BLaER1 treated with 17β-estradiol and CSF1 and Interleukin-3, amounts not matched to agents 10 nM and 100 nM (cell line): ENCODE measurements around the gene KIAA2012.

Experiments
- H3K27ac ChIP-seq, 11 experiments: shearing (Covaris generic); formaldehyde crosslinking; 2 replicates each; pipeline ENCODE4 v1.8.1; 2022
- H3K27me3 ChIP-seq, 11 experiments: shearing (Covaris generic); formaldehyde crosslinking; 2 replicates each; pipeline ENCODE4 v1.8.1; 2022
- H3K36me3 ChIP-seq, 11 experiments: shearing (Covaris generic); formaldehyde crosslinking; 2 replicates each; pipeline ENCODE4 v1.8.1; 2022
- H3K4me1 ChIP-seq, 10 experiments: shearing (Covaris generic); formaldehyde crosslinking; 2 replicates each; pipeline ENCODE4 v1.8.1; 2022
- H3K4me2 ChIP-seq, 11 experiments: shearing (Covaris generic); formaldehyde crosslinking; 2 replicates each; pipeline ENCODE4 v1.8.1; 2022
- H3K4me3 ChIP-seq, 10 experiments: shearing (Covaris generic); formaldehyde crosslinking; 2 replicates each; pipeline ENCODE4 v1.8.1; 2022
- H3K9ac ChIP-seq, 11 experiments: shearing (Covaris generic); formaldehyde crosslinking; 2 replicates each; pipeline ENCODE4 v1.8.1; 2022
- H3K9me3 ChIP-seq, 11 experiments: shearing (Covaris generic); formaldehyde crosslinking; replicated peaks in 1 of 11; 2 replicates each; pipeline ENCODE4 v1.8.1; 2022
- H4K20me1 ChIP-seq, 11 experiments: shearing (Covaris generic); formaldehyde crosslinking; 2 replicates each; pipeline ENCODE4 v1.8.1; 2022
- Cebpa-rat ChIP-seq, 11 experiments: shearing (Covaris generic); IDR thresholded peaks; 2 replicates each; pipeline ENCODE4 v1.8.1; 2022

Gene KIAA2012

DNA sequence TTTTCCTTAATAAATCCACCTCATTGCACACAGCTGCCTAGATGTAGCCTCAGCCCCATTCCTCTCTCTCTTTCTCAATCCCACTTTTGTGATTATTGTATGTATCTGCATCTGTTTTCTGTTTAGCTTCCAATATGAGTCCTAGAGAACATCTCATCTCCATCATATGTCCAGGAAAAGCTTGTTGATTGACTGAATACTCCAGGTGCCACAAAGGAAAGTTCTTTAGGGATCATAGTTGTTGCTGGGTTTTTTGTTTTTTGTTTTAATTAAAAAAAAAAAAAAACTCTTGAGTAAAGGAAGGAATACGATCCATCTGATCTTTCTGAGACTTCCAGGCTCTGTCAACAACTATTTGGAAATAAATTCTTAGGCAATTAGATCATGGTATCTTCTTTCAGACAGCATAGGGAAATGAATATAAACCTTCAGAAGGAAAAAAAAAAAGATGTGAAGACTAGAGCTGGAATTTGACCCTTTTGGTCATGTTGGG is 42.5 kb downstream of the KIAA2012 start:
- H4K20me1 ChIP-seq: no peaks in the 10 kb centered on the region
- peaks cover 11 to 17% (median 13%) of the 10 kb centered on the region in 11 experiments for H3K9me3 ChIP-seq
- no peak overlapping the region for H3K27ac ChIP-seq
- no peaks in the 10 kb centered on the region for H3K27me3 ChIP-seq
- H3K4me1 ChIP-seq: peaks cover 0 to 10% (median 0%) of the 10 kb centered on the region in 10 experiments; a peak in 4 of 20 replicates
- H3K36me3 ChIP-seq: no peaks in the 10 kb centered on the region
- H3K4me3 ChIP-seq: no peak overlapping the region
- peak overlapping the region in 3 of 11 experiments; percentile 1 to 37 (median 20); a peak in 4 of 22 replicates for H3K4me2 ChIP-seq
- no peak for TF ChIP-seq Cebpa-rat (IDR thresholded peaks at IDR 0.05)
- no peak overlapping the region for H3K9ac ChIP-seq

- Histone ChIP-seq H3K36me3 (no peaks in the 10 kb centered on the region), H4K20me1 (no peaks in the 10 kb centered on the region), H3K27ac (no peak overlapping the region), H3K9ac (no peak overlapping the region), H3K27me3 (no peaks in the 10 kb centered on the region), H3K4me2 (no peak overlapping the region), H3K4me1 (peaks cover 0 to 15% (median 0%) of the 10 kb centered on the region in 10 experiments; a peak in 9 of 20 replicates), H3K4me3 (no peak overlapping the region), H3K9me3 (peaks cover 16 to 25% (median 19%) of the 10 kb centered on the region in 11 experiments)
- no peak for TF ChIP-seq Cebpa-rat (IDR thresholded peaks at IDR 0.05)
Observed at GRCh38 chr2:202116691-202117090, 43.6 kb downstream of the KIAA2012 start.

- peaks cover 16 to 25% (median 19%) of the 10 kb centered on the region in 11 experiments for H3K9me3 ChIP-seq
- no peak overlapping the region for H3K27ac ChIP-seq
- H3K4me2 ChIP-seq: no peak overlapping the region
- no peaks in the 10 kb centered on the region for H3K27me3 ChIP-seq
- no peaks in the 10 kb centered on the region for H3K36me3 ChIP-seq
- TF ChIP-seq Cebpa-rat (IDR thresholded peaks at IDR 0.05): no peak
- no peak overlapping the region for H3K9ac ChIP-seq
- no peak overlapping the region for H3K4me3 ChIP-seq
- peaks cover 0 to 22% (median 0%) of the 10 kb centered on the region in 10 experiments; a peak in 9 of 20 replicates for H3K4me1 ChIP-seq
- H4K20me1 ChIP-seq: no peaks in the 10 kb centered on the region
Observed at GRCh38 chr2:202118168-202118567, 45.1 kb downstream of the KIAA2012 start.

- no peak overlapping the region for H3K9ac ChIP-seq
- H3K27ac ChIP-seq: no peak overlapping the region
- peak overlapping the region in 1 of 11 experiments; percentile 69; a peak in 1 of 22 replicates for H3K4me2 ChIP-seq
- TF ChIP-seq Cebpa-rat (IDR thresholded peaks at IDR 0.05): no peak
- peaks cover 0 to 16% (median 0%) of the 10 kb centered on the region in 10 experiments; a peak in 9 of 20 replicates for H3K4me1 ChIP-seq
- no peaks in the 10 kb centered on the region for H3K27me3 ChIP-seq
- peaks cover 16 to 25% (median 19%) of the 10 kb centered on the region in 11 experiments for H3K9me3 ChIP-seq
- no peaks in the 10 kb centered on the region for H4K20me1 ChIP-seq
- no peak overlapping the region for H3K4me3 ChIP-seq
- no peaks in the 10 kb centered on the region for H3K36me3 ChIP-seq
Observed at GRCh38 chr2:202120828-202121227, 47.8 kb downstream of the KIAA2012 start.

DNA sequence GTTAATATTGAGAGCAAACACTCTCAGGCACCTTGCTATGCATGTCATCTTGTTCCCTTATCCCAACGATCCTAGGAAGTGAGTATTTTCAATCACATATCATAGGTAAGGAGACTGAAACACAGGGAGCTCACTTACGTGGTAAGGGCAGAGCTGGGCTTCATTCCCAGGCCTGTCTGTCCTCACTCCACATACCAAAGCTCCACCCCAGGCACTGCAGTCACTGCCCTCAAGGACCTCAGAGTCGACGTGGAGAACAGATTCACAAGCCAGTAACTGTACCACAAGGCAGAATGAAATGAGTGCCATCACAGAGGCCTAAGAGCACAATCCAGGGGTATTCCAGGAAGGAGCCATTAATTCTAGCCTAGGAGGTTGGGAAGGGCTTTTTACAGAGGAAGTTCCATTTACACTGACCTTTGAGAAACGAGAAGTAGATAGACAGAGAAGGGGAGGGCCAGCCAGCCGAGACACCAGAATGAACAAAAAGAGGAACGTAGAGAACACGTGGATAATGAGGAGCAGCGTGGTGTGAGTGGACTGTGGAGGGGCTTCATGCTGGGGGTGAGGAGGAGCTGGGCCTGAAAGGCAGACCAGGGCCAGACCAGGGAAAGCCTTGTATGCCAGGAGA is 48.6 kb downstream of the KIAA2012 start:
- Histone ChIP-seq H3K9ac (no peak overlapping the region), H3K36me3 (no peaks in the 10 kb centered on the region), H3K4me1 (peaks cover 0 to 16% (median 0%) of the 10 kb centered on the region in 10 experiments; a peak in 9 of 20 replicates), H4K20me1 (no peaks in the 10 kb centered on the region), H3K9me3 (peaks cover 16 to 25% (median 19%) of the 10 kb centered on the region in 11 experiments), H3K4me2 (peak overlapping the region in 4 of 11 experiments; percentile 23 to 69 (median 48); a peak in 6 of 22 replicates), H3K4me3 (no peak overlapping the region), H3K27me3 (no peaks in the 10 kb centered on the region), H3K27ac (0 out of 22 replicates have a peak overlapping the region, but pooled peaks of 1 of the 11 experiments have one; percentile 13)
- TF ChIP-seq Cebpa-rat (IDR thresholded peaks at IDR 0.05): no peak

- Histone ChIP-seq H3K9me3 (peaks cover 16 to 25% (median 19%) of the 10 kb centered on the region in 11 experiments), H3K9ac (no peak overlapping the region), H4K20me1 (no peaks in the 10 kb centered on the region), H3K27ac (0 out of 22 replicates have a peak overlapping the region, but pooled peaks of 1 of the 11 experiments have one; percentile 13), H3K36me3 (no peaks in the 10 kb centered on the region), H3K27me3 (no peaks in the 10 kb centered on the region), H3K4me3 (no peak overlapping the region), H3K4me1 (peaks cover 0 to 16% (median 0%) of the 10 kb centered on the region in 10 experiments; a peak in 9 of 20 replicates), H3K4me2 (peak overlapping the region in 4 of 11 experiments; percentile 23 to 69 (median 48); a peak in 6 of 22 replicates)
- no peak for TF ChIP-seq Cebpa-rat (IDR thresholded peaks at IDR 0.05)
Observed at GRCh38 chr2:202122163-202122540, 49.1 kb downstream of the KIAA2012 start.

DNA sequence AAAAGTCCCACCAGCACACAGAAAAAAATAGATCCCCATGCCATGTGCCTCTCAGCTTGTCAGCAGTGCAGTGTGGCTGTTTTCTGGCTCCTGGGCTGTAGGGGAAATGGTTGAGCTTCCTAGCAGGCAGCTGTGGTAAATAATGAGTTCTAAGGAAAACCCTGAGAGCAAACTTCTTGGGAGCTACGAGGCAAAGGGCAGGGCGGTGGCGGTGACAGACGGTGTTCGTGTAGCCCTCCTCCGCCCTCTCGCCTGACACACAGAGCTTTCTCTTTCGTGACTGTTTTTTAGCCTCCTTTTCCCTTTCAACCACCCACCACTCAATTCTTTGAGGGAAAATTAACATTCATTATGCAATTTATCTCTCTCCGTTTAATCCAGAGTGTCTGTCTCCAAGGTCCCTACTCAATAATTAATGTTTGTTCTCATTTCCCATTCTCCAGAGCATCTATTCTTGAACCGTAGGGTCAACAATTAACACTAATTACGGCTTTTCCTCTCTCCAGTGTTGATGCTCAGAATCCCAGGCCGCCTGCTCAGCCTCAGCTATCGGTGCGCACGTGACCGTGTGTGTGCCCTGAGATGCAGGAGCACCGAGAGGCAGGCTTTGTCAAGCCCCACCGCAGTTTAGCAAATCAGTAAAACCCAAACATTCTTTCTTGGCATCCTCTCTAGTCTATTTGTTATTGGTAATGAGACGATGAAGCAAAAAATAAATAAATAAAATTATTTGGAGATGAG is 50.1 kb downstream of the KIAA2012 start:
- peaks cover 16 to 25% (median 19%) of the 10 kb centered on the region in 11 experiments for H3K9me3 ChIP-seq
- H3K4me3 ChIP-seq: no peak overlapping the region
- H4K20me1 ChIP-seq: no peaks in the 10 kb centered on the region
- no peaks in the 10 kb centered on the region for H3K36me3 ChIP-seq
- TF ChIP-seq Cebpa-rat (IDR thresholded peaks at IDR 0.05): no peak
- peaks cover 0 to 16% (median 0%) of the 10 kb centered on the region in 10 experiments; a peak in 9 of 20 replicates for H3K4me1 ChIP-seq
- no peak overlapping the region for H3K4me2 ChIP-seq
- no peak overlapping the region for H3K9ac ChIP-seq
- no peaks in the 10 kb centered on the region for H3K27me3 ChIP-seq
- no peak overlapping the region for H3K27ac ChIP-seq

DNA sequence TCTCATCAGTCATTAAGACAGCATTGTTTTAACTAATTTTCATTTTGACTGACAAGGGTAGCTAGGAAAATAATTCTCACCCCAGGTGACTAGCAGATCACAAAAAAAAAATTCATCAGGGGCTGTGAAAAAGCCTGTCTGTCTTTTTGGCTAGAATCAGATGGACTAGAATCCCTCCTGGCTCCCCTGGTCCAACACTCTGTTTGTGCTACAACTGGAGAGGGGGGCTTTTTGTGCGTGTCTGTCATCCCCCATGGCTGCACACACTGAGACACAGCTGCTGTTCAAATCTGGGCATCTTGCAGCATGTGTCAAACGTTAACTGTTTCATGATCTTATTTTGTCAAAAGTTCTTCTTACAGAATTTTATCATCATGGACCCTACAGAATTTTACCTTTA is 51.2 kb downstream of the KIAA2012 start:
- no peaks in the 10 kb centered on the region for H3K27me3 ChIP-seq
- H4K20me1 ChIP-seq: no peaks in the 10 kb centered on the region
- no peak overlapping the region for H3K27ac ChIP-seq
- TF ChIP-seq Cebpa-rat (IDR thresholded peaks at IDR 0.05): no peak
- peaks cover 0 to 16% (median 0%) of the 10 kb centered on the region in 10 experiments; a peak in 9 of 20 replicates for H3K4me1 ChIP-seq
- H3K9ac ChIP-seq: no peak overlapping the region
- no peak overlapping the region for H3K4me3 ChIP-seq
- no peak overlapping the region for H3K4me2 ChIP-seq
- no peaks in the 10 kb centered on the region for H3K36me3 ChIP-seq
- peaks cover 16 to 23% (median 18%) of the 10 kb centered on the region in 11 experiments for H3K9me3 ChIP-seq

GRCh38 chr2:202127687-202128331 is 54.8 kb downstream of the KIAA2012 start:
- no peaks in the 10 kb centered on the region for H3K4me1 ChIP-seq
- no peak overlapping the region for H3K4me2 ChIP-seq
- no peaks in the 10 kb centered on the region for H3K36me3 ChIP-seq
- H3K9me3 ChIP-seq: no peaks in the 10 kb centered on the region
- H4K20me1 ChIP-seq: no peaks in the 10 kb centered on the region
- no peak overlapping the region for H3K27ac ChIP-seq
- H3K9ac ChIP-seq: no peak overlapping the region
- H3K27me3 ChIP-seq: no peaks in the 10 kb centered on the region
- no peak overlapping the region for H3K4me3 ChIP-seq
- TF ChIP-seq Cebpa-rat (IDR thresholded peaks at IDR 0.05): no peak
